SK-N-SH treated with all-trans-retinoic acid at 6 μM for 48 hours (cell line): ENCODE data around the gene ADO.

Experiments used
- ARNTL ChIP-seq: fragments of 450-650 bp; formaldehyde crosslinking; IDR thresholded peaks from 2 replicates; pipeline ENCODE4 v1.5.0; 2020; ENCODE audit warnings: low read depth, mild to moderate bottlenecking, moderate library complexity, borderline replicate concordance
- CSDC2 ChIP-seq: fragments of 250-450 bp; sonication (Bioruptor Pico); IDR thresholded peaks from 2 replicates; pipeline ENCODE4 v1.5.0; 2020; ENCODE audit warnings: mild to moderate bottlenecking, moderate library complexity
- CSRNP3 ChIP-seq: fragments of 250-450 bp; sonication (Bioruptor Pico); IDR thresholded peaks from 2 replicates; pipeline ENCODE4 v1.5.1; 2021; ENCODE audit warnings: mild to moderate bottlenecking, moderate library complexity
- ESRRG ChIP-seq: fragments of 250-450 bp; sonication (Bioruptor Pico); IDR thresholded peaks from 2 replicates; pipeline ENCODE4 v1.6.1; 2021; ENCODE audit warnings: mild to moderate bottlenecking
- PATZ1 ChIP-seq: fragments of 250-450 bp; sonication (Bioruptor Pico); IDR thresholded peaks from 2 replicates; pipeline ENCODE4 v1.8.0; 2020; ENCODE audit warnings: mild to moderate bottlenecking, moderate library complexity, borderline replicate concordance
- RARB ChIP-seq: fragments of 250-450 bp; sonication (Bioruptor Pico); IDR thresholded peaks from 2 replicates; pipeline ENCODE4 v1.8.0; 2021; ENCODE audit warnings: mild to moderate bottlenecking, moderate library complexity
- SNAI2 ChIP-seq: fragments of 250-450 bp; sonication (Bioruptor Pico); IDR thresholded peaks from 2 replicates; pipeline ENCODE4 v1.5.0; 2020; ENCODE audit warnings: mild to moderate bottlenecking, moderate library complexity
- ZFP3 ChIP-seq: fragments of 250-450 bp; sonication (Bioruptor Pico); IDR thresholded peaks from 2 replicates; pipeline ENCODE4 v1.5.0; 2020; ENCODE audit warnings: mild to moderate bottlenecking, moderate library complexity
- ZFP30 ChIP-seq: fragments of 450-650 bp; formaldehyde crosslinking; IDR thresholded peaks from 2 replicates; pipeline ENCODE4 v1.5.0; 2022; ENCODE audit warnings: mild to moderate bottlenecking, moderate library complexity
- ZNF70 ChIP-seq: fragments of 450-650 bp; formaldehyde crosslinking; IDR thresholded peaks from 2 replicates; pipeline ENCODE4 v1.5.0; 2020; ENCODE audit warnings: mild to moderate bottlenecking, moderate library complexity
- ZNF8 ChIP-seq: fragments of 450-650 bp; formaldehyde crosslinking; IDR thresholded peaks from 2 replicates; pipeline ENCODE4 v1.5.0; 2020; ENCODE audit warnings: mild to moderate bottlenecking, moderate library complexity

- TF ChIP-seq CSDC2 = no peak
- no peak for TF ChIP-seq ZNF70 (CRISPR knock-in tag)
- TF ChIP-seq SNAI2 = no peak
- TF ChIP-seq ARNTL = no peak
- no peak for TF ChIP-seq ZFP30 (CRISPR knock-in tag)
- no peak for TF ChIP-seq RARB (CRISPR knock-in tag)
- no peak for TF ChIP-seq ZNF8 (CRISPR knock-in tag)
- TF ChIP-seq ZFP3 (CRISPR knock-in tag) = no peak
- TF ChIP-seq ESRRG (CRISPR knock-in tag) = no peak
- TF ChIP-seq CSRNP3 = no peak
- TF ChIP-seq PATZ1 (CRISPR knock-in tag) = no peak
Measured at GRCh38 chr10:62814756-62815380, 10.3 kb downstream of the ADO start.
